NAMALWA (cell line): ENCODE results near the gene MUC5B.
"Not testable (repeated sequence)": the region's sequence is repeated elsewhere in the genome, so short reads cannot be mapped to it uniquely, and the experiment has no call there.

Source experiments
- DNase-seq: peaks from one replicate; pipeline ENCODE4 v3.0.0-alpha.2; 2015; ENCODE audit warnings: low spot score

MUC5B gene

GRCh38 chr11:1203505-1204271 is 19.2 kb upstream of the MUC5B start:
- DNase-seq = no peak

GRCh38 chr11:1204381-1205101 is 18.3 kb upstream of the MUC5B start:
- DNase-seq = no peak

- no peak for DNase-seq
Measured at GRCh38 chr11:1205121-1205986, 17.5 kb upstream of the MUC5B start.

GRCh38 chr11:1205987-1206331 is 16.9 kb upstream of the MUC5B start:
- no peak for DNase-seq

GRCh38 chr11:1206391-1207271 is 16.2 kb upstream of the MUC5B start:
- DNase-seq = no peak

- no peak for DNase-seq
Measured at GRCh38 chr11:1207401-1208143, 15.3 kb upstream of the MUC5B start.

- DNase-seq = no peak
Measured at GRCh38 chr11:1208144-1208393, 14.8 kb upstream of the MUC5B start.

GRCh38 chr11:1208394-1209261 is 14.2 kb upstream of the MUC5B start:
- no peak for DNase-seq

- no peak for DNase-seq
Measured at GRCh38 chr11:1209371-1210057, 13.4 kb upstream of the MUC5B start.

GRCh38 chr11:1211838-1212237 is 11.0 kb upstream of the MUC5B start:
- no peak for DNase-seq

- not testable (repeated sequence) for DNase-seq
Measured at GRCh38 chr11:1215826-1216225, 7.0 kb upstream of the MUC5B start.

- no peak for DNase-seq
Measured at GRCh38 chr11:1217151-1217550, 5.7 kb upstream of the MUC5B start.

GRCh38 chr11:1218256-1218787 is 4.5 kb upstream of the MUC5B start:
- no peak for DNase-seq

GRCh38 chr11:1218788-1219445 is 3.9 kb upstream of the MUC5B start:
- DNase-seq = no peak

- DNase-seq = no peak
Measured at GRCh38 chr11:1219446-1219833, 3.4 kb upstream of the MUC5B start.

- no peak for DNase-seq
Measured at GRCh38 chr11:1219834-1220815, 2.7 kb upstream of the MUC5B start.

GRCh38 chr11:1220941-1221721 is 1.7 kb upstream of the MUC5B start:
- DNase-seq = no peak
